ENCODE measurements around the gene FAM222A. TPM values are rescaled to one million over a fixed set of nuclear protein-coding genes. Genes with fewer than 3 reads are reported as not detected.

Gene FAM222A
- polyA plus RNA-seq, 2 of the 4 experiments (the other 2 are of a cell fraction) = 0.98 to 3.2 TPM

GRCh38 chr12:109737631-109738030 lies 24.0 kb downstream of the FAM222A start:
- POLR2A ChIA-PET = no interaction called here
- peak overlapping the region; percentile 33; the same call in 1 of the 3 replicates for H3K4me2 ChIP-seq
- no peak for TF ChIP-seq RFX5 (IDR thresholded peaks at IDR 0.05)
- TF ChIP-seq HOXA7 (CRISPR knock-in tag; IDR thresholded peaks at IDR 0.05) = no peak
- no peak for TF ChIP-seq FOXS1 (CRISPR knock-in tag; IDR thresholded peaks at IDR 0.05)
- no peak for TF ChIP-seq TP53 (CRISPR knock-in tag; IDR thresholded peaks at IDR 0.05)
- no peak for TF ChIP-seq KDM1A (IDR thresholded peaks at IDR 0.05; ENCODE audit: low read depth)
- TF ChIP-seq EHF (CRISPR knock-in tag; IDR thresholded peaks at IDR 0.05) = no peak
- no peak for TF ChIP-seq SMC3 (IDR thresholded peaks at IDR 0.05)
- TF ChIP-seq ATOH8 (CRISPR knock-in tag; IDR thresholded peaks at IDR 0.05; ENCODE audit: low read depth) = no peak
- TF ChIP-seq BHLHE40 (IDR thresholded peaks at IDR 0.05; ENCODE audit: low read depth, low read length) = no peak
- no peak for TF ChIP-seq CBX2 (IDR thresholded peaks at IDR 0.05; ENCODE audit: borderline replicate concordance, low read depth)
- TF ChIP-seq ZNF302 (CRISPR knock-in tag; IDR thresholded peaks at IDR 0.05) = no peak
- no peak for TF ChIP-seq HOXB13 (CRISPR knock-in tag; IDR thresholded peaks at IDR 0.05; ENCODE audit: low read depth)
- no peak for TF ChIP-seq HMGXB4 (CRISPR knock-in tag; IDR thresholded peaks at IDR 0.05; ENCODE audit: borderline replicate concordance)
- no peak for TF ChIP-seq ELK1 (IDR thresholded peaks at IDR 0.05; ENCODE audit: low read depth, low read length)
- no peak overlapping the region for H3K27ac ChIP-seq
- no peak overlapping the region for H3K4me3 ChIP-seq
- 65% methylated on average over 7 of the region's 7 CpGs for WGBS (ENCODE audit: missing lambda C conversion rate)
- no peak for DNase-seq (ENCODE audit: low read depth in 1 of 2, low spot score in 1 of 2)
- ATAC-seq = no peak
- CTCF ChIA-PET = interaction anchor here (1.8 to 2.5 kb wide), 2 partner anchors 14 to 107 kb away, joined by 4 to 8 read pairs; no protein-coding TSS in a partner anchor
- H3K4me1 ChIP-seq = peaks cover 8% of the 10 kb centered on the region; the same call in 1 of the 3 replicates
- no peak for FAIRE-seq
- no peaks in the 10 kb centered on the region for H3K9me3 ChIP-seq

GRCh38 chr12:109738209-109738608 lies 24.6 kb downstream of the FAM222A start:
- POLR2A ChIA-PET = no interaction called here
- H3K4me2 ChIP-seq = no peak overlapping the region
- DNase-seq (ENCODE audit: low read depth in 1 of 2, low spot score in 1 of 2) (no peak), FAIRE-seq (no peak), ATAC-seq (no peak)
- no peak overlapping the region for H3K27ac ChIP-seq
- H3K9me3 ChIP-seq = no peaks in the 10 kb centered on the region
- CTCF ChIA-PET = interaction anchor here (1.8 to 2.5 kb wide), 3 partner anchors 15 to 141 kb away, joined by 4 to 9 read pairs (median 8); no protein-coding TSS in a partner anchor
- 54% methylated on average over 4 of the region's 4 CpGs for WGBS (ENCODE audit: missing lambda C conversion rate)
- H3K4me3 ChIP-seq = no peak overlapping the region
- no peak for TF ChIP-seq BHLHE40 (IDR thresholded peaks at IDR 0.05; ENCODE audit: low read depth, low read length)
- TF ChIP-seq HOXB5 (CRISPR knock-in tag; IDR thresholded peaks at IDR 0.05) = no peak
- no peak for TF ChIP-seq EP300 (IDR thresholded peaks at IDR 0.05)
- no peak for TF ChIP-seq TP53 (CRISPR knock-in tag; IDR thresholded peaks at IDR 0.05)
- TF ChIP-seq CHD2 (IDR thresholded peaks at IDR 0.05; ENCODE audit: low read length, partially characterized antibody) = no peak
- TF ChIP-seq RAD21 (conservative IDR thresholded peaks at IDR 0.05 in 1 of 2, IDR thresholded peaks at IDR 0.05 in 1 of 2) = no peak
- no peak for TF ChIP-seq ELK1 (IDR thresholded peaks at IDR 0.05; ENCODE audit: low read depth, low read length)
- no peak for TF ChIP-seq CEBPB (IDR thresholded peaks at IDR 0.05)
- TF ChIP-seq MAZ (IDR thresholded peaks at IDR 0.05; ENCODE audit: borderline replicate concordance, low read depth, low read length) = no peak
- no peak for TF ChIP-seq SMC3 (IDR thresholded peaks at IDR 0.05)
- H3K4me1 ChIP-seq = peaks cover 8% of the 10 kb centered on the region; the same call in 1 of the 3 replicates

Data from A549 (cell line).